HG03095 (cell line): ENCODE data around the gene PDXDC1.
"Not testable (repeated sequence)": the region's sequence is repeated elsewhere in the genome, so short reads cannot be mapped to it uniquely, and the experiment has no call there.

Source experiments
- ATAC-seq: cut with Tn5 transposase; IDR thresholded peaks from one replicate; pipeline ENCODE4 v1.9.1; 2021; ENCODE audit warnings: moderate library complexity; ENCODE audit not compliant: unreplicated experiment

Gene PDXDC1

GRCh38 chr16:15130256-15130932 is 155.6 kb downstream of the PDXDC1 start:
- ATAC-seq = not testable (repeated sequence)

- not testable (repeated sequence) for ATAC-seq
These were observed 156.3 kb downstream of the PDXDC1 start for GRCh38 chr16:15130943-15131700.

GRCh38 chr16:15132719-15133428 is 158.0 kb downstream of the PDXDC1 start:
- ATAC-seq = not testable (repeated sequence)

GRCh38 chr16:15133554-15133953 is 158.7 kb downstream of the PDXDC1 start:
- not testable (repeated sequence) for ATAC-seq

GRCh38 chr16:15134752-15135482 is 160.1 kb downstream of the PDXDC1 start:
- not testable (repeated sequence) for ATAC-seq

- ATAC-seq = not testable (repeated sequence)
These were observed 160.9 kb downstream of the PDXDC1 start for GRCh38 chr16:15135483-15136360.

GRCh38 chr16:15137514-15137913 is 162.7 kb downstream of the PDXDC1 start:
- not testable (repeated sequence) for ATAC-seq

- not testable (repeated sequence) for ATAC-seq
These were observed 165.9 kb downstream of the PDXDC1 start for GRCh38 chr16:15140444-15141365.

GRCh38 chr16:15141586-15141985 is 166.8 kb downstream of the PDXDC1 start:
- no peak for ATAC-seq

- ATAC-seq = not testable (repeated sequence)
These were observed 167.5 kb downstream of the PDXDC1 start for GRCh38 chr16:15142107-15142890.

- ATAC-seq = not testable (repeated sequence)
These were observed 168.2 kb downstream of the PDXDC1 start for GRCh38 chr16:15142891-15143600.

- ATAC-seq = not testable (repeated sequence)
These were observed 168.8 kb downstream of the PDXDC1 start for GRCh38 chr16:15143601-15144091.

- ATAC-seq = not testable (repeated sequence)
These were observed 169.3 kb downstream of the PDXDC1 start for GRCh38 chr16:15144092-15144631.

GRCh38 chr16:15144781-15145417 is 170.1 kb downstream of the PDXDC1 start:
- ATAC-seq = not testable (repeated sequence)

GRCh38 chr16:15145418-15146263 is 170.8 kb downstream of the PDXDC1 start:
- ATAC-seq = not testable (repeated sequence)
